HepG2 (cell line): ENCODE results near the gene CD180. TPM values are rescaled to one million over a fixed set of nuclear protein-coding genes. Genes with fewer than 3 reads are reported as not detected.

Experiments used
- ATF1 ChIP-seq: IDR thresholded peaks from 2 replicates; pipeline ENCODE4 v1.6.1; 2016; ENCODE audit warnings: mild to moderate bottlenecking, control low read depth
- CENPT ChIP-seq: sonication (generic); formaldehyde crosslinking; IDR thresholded peaks from 2 replicates; pipeline ENCODE4 v1.8.0; 2022; ENCODE audit warnings: low read depth, mild to moderate bottlenecking, moderate library complexity, missing genetic modification reagents
- DNMT3B ChIP-seq: conservative IDR thresholded peaks from 2 replicates; pipeline ENCODE4 v1.6.1; 2016; ENCODE audit warnings: missing biosample characterization, control low read depth
- EHMT2 ChIP-seq: fragments of 200-600 bp; sonication (generic); IDR thresholded peaks from 2 replicates; pipeline ENCODE4 v1.7.0; 2017; ENCODE audit warnings: antibody characterized with exemption, low read depth, low read length, borderline replicate concordance
- ESRRA ChIP-seq: sonication (generic); formaldehyde crosslinking; IDR thresholded peaks from 2 replicates; pipeline ENCODE4 v1.5.1; 2020; ENCODE audit warnings: mild to moderate bottlenecking, low read depth, missing genetic modification reagents
- HMG20A ChIP-seq: IDR thresholded peaks from 2 replicates; pipeline ENCODE4 v1.6.1; 2016; ENCODE audit warnings: borderline replicate concordance
- HNRNPLL ChIP-seq: fragments of 200-400 bp; formaldehyde crosslinking; IDR thresholded peaks from 2 replicates; pipeline ENCODE4 v1.6.1; 2017; ENCODE audit warnings: mild to moderate bottlenecking, low read depth, low read length; ENCODE audit not compliant: poor library complexity, severe bottlenecking
- HOXA5 ChIP-seq: sonication (generic); formaldehyde crosslinking; IDR thresholded peaks from 2 replicates; pipeline ENCODE4 v1.4.0; 2020; ENCODE audit warnings: missing genetic modification reagents
- JUND ChIP-seq: sonication (generic); formaldehyde crosslinking; IDR thresholded peaks from 2 replicates; pipeline ENCODE4 v1.8.0; 2022; ENCODE audit warnings: mild to moderate bottlenecking, missing genetic modification reagents
- MZF1 ChIP-seq: sonication (generic); formaldehyde crosslinking; IDR thresholded peaks from 2 replicates; pipeline ENCODE4 v1.8.1; 2023; ENCODE audit warnings: mild to moderate bottlenecking, missing genetic modification reagents, borderline replicate concordance
- RARA ChIP-seq: IDR thresholded peaks from 2 replicates; pipeline ENCODE4 v1.6.1; 2016; ENCODE audit warnings: missing genetic modification reagents, missing compliant biosample characterization
- RARG ChIP-seq: sonication (generic); formaldehyde crosslinking; IDR thresholded peaks from 2 replicates; pipeline ENCODE4 v1.4.0; 2020; ENCODE audit warnings: low read depth, mild to moderate bottlenecking, missing genetic modification reagents
- TCF7 ChIP-seq: sonication (generic); IDR thresholded peaks from 2 replicates; pipeline ENCODE4 v1.6.1; 2016; ENCODE audit warnings: antibody characterized with exemption, low read depth
- TOPORS ChIP-seq: sonication (generic); formaldehyde crosslinking; IDR thresholded peaks from 2 replicates; pipeline ENCODE4 v1.8.0; 2023; ENCODE audit warnings: mild to moderate bottlenecking, missing genetic modification reagents
- TRAFD1 ChIP-seq: sonication (generic); formaldehyde crosslinking; IDR thresholded peaks from 2 replicates; pipeline ENCODE4 v1.5.1; 2020; ENCODE audit warnings: missing genetic modification reagents, mild to moderate bottlenecking, borderline replicate concordance
- ZBTB49 ChIP-seq: sonication (generic); formaldehyde crosslinking; IDR thresholded peaks from 2 replicates; pipeline ENCODE4 v1.4.0; 2020; ENCODE audit warnings: missing genetic modification reagents, borderline replicate concordance
- ZBTB7A ChIP-seq: sonication (generic); formaldehyde crosslinking; IDR thresholded peaks from 2 replicates; pipeline ENCODE4 v1.8.0; 2022; ENCODE audit warnings: mild to moderate bottlenecking, missing genetic modification reagents
- ZFP90 ChIP-seq: sonication (generic); formaldehyde crosslinking; IDR thresholded peaks from 2 replicates; pipeline ENCODE4 v1.8.0; 2022; ENCODE audit warnings: missing genetic modification reagents, mild to moderate bottlenecking, inconsistent platforms, borderline replicate concordance
- ZNF12 ChIP-seq: sonication (generic); formaldehyde crosslinking; IDR thresholded peaks from 2 replicates; pipeline ENCODE4 v1.5.0; 2020; ENCODE audit warnings: missing genetic modification reagents
- ZNF121 ChIP-seq: sonication (generic); formaldehyde crosslinking; IDR thresholded peaks from 2 replicates; pipeline ENCODE4 v1.5.0; 2020; ENCODE audit warnings: mild to moderate bottlenecking, missing genetic modification reagents
- ZNF124 ChIP-seq: sonication (generic); formaldehyde crosslinking; IDR thresholded peaks from 2 replicates; pipeline ENCODE4 v1.4.0; 2020; ENCODE audit warnings: missing genetic modification reagents
- ZNF382 ChIP-seq: sonication (generic); formaldehyde crosslinking; IDR thresholded peaks from 2 replicates; pipeline ENCODE4 v1.5.0; 2020; ENCODE audit warnings: missing genetic modification reagents, mild to moderate bottlenecking, borderline replicate concordance
- ZNF597 ChIP-seq: sonication (generic); formaldehyde crosslinking; IDR thresholded peaks from 2 replicates; pipeline ENCODE4 v1.5.0; 2020; ENCODE audit warnings: missing genetic modification reagents
- ZNF746 ChIP-seq: sonication (generic); formaldehyde crosslinking; IDR thresholded peaks from 2 replicates; pipeline ENCODE4 v1.8.0; 2022; ENCODE audit warnings: mild to moderate bottlenecking, missing genetic modification reagents
- ZNF788 ChIP-seq: sonication (generic); formaldehyde crosslinking; IDR thresholded peaks from 2 replicates; pipeline ENCODE4 v1.5.0; 2020; ENCODE audit warnings: mild to moderate bottlenecking, missing genetic modification reagents, borderline replicate concordance
- ZSCAN12 ChIP-seq: sonication (generic); formaldehyde crosslinking; IDR thresholded peaks from 2 replicates; pipeline ENCODE4 v1.9.0; 2021; ENCODE audit warnings: mild to moderate bottlenecking, missing genetic modification reagents
- polyA plus RNA-seq, 8 experiments: library from polyadenylated mRNA; depleted of rRNA in 3 of 8; stranded (reverse) in 7 of 8; unstranded in 1 of 8; fragments of >200 nt; fragmentation: Illumina TruSeq in 4 of 8; extraction: Trizol in 4 of 8; gene quantifications; 2 replicates each; pipeline versions ENCODE4 v1.2.1 to v1.2.3, GENCODE V29; 2011 to 2016; ENCODE audit warnings: low read depth in 4 of 8, missing spikeins in 1 of 8, mixed read lengths in 1 of 8; ENCODE audit not compliant: insufficient read depth in 1 of 8
- total RNA-seq, 5 experiments: library from RNA; depleted of rRNA; stranded (reverse); fragments of >200 nt; fragmentation: Illumina TruSeq; extraction: Trizol; gene quantifications; 2 replicates each; pipeline ENCODE4 v1.2.3, GENCODE V29; 2016; ENCODE audit warnings: low read depth in 1 of 5
- TF ChIP-seq, protein P1 (sequence below): IDR thresholded peaks from 2 replicates; pipeline ENCODE4 v1.6.1; 2016; ENCODE audit warnings: mild to moderate bottlenecking, missing biosample characterization, missing genetic modification reagents

Gene CD180
- total and polyA plus RNA-seq, 2 of the 13 experiments (the other 11 are each of a cell fraction or from before 2014, with no cell fraction given): not detected

GRCh38 chr5:67235399-67236110 lies 39.0 kb upstream of the CD180 start (continued):
- TF ChIP-seq ZNF121 (CRISPR knock-in tag): no peak
- TF ChIP-seq, protein P1, sequence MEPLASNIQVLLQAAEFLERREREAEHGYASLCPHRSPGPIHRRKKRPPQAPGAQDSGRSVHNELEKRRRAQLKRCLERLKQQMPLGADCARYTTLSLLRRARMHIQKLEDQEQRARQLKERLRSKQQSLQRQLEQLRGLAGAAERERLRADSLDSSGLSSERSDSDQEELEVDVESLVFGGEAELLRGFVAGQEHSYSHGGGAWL (CRISPR knock-in tag): no peak
- 0 out of 2 replicates have a peak, but pooled peaks have one; percentile 49 for TF ChIP-seq ZNF12 (CRISPR knock-in tag)
- TF ChIP-seq ZFP90: no peak
- TF ChIP-seq HOXA5 (CRISPR knock-in tag): no peak
- TF ChIP-seq ZNF382 (CRISPR knock-in tag): no peak
- TF ChIP-seq HNRNPLL: no peak
- no peak for TF ChIP-seq TOPORS (CRISPR knock-in tag)
- no peak for TF ChIP-seq ZNF597 (CRISPR knock-in tag)
- no peak for TF ChIP-seq TRAFD1 (CRISPR knock-in tag)
- peak; percentile 48 for TF ChIP-seq RARA (CRISPR knock-in tag)
- TF ChIP-seq TCF7: peak; percentile 44; the same call in 1 of the 2 replicates
- no peak for TF ChIP-seq MZF1 (CRISPR knock-in tag)
- no peak for TF ChIP-seq CENPT (CRISPR knock-in tag)
- no peak for TF ChIP-seq ZSCAN12 (CRISPR knock-in tag)
- TF ChIP-seq ZNF124 (CRISPR knock-in tag): peak; percentile 55; the same call in 1 of the 2 replicates
- TF ChIP-seq ESRRA (CRISPR knock-in tag): no peak
- TF ChIP-seq ATF1 (CRISPR knock-in tag): peak; percentile 58; the same call in 1 of the 2 replicates
- TF ChIP-seq EHMT2: peak; percentile 27
- no peak for TF ChIP-seq ZBTB7A (CRISPR knock-in tag)
- TF ChIP-seq DNMT3B: no peak
- no peak for TF ChIP-seq JUND (CRISPR knock-in tag)
- TF ChIP-seq HMG20A (CRISPR knock-in tag): peak; percentile 79
- no peak for TF ChIP-seq ZBTB49 (CRISPR knock-in tag)
- TF ChIP-seq RARG (CRISPR knock-in tag): no peak
- TF ChIP-seq ZNF746 (CRISPR knock-in tag): no peak
- TF ChIP-seq ZNF788 (CRISPR knock-in tag): peak; percentile 34; the same call in 1 of the 2 replicates
